Measurements from ENCODE around the gene FAM167B.

The FAM167B gene

GRCh38 chr1:32219022-32219421, 28.0 kb upstream of the FAM167B start:
- H3K27ac ChIP-seq: no peak overlapping the region
- no peak for TF ChIP-seq CTCF (conservative IDR thresholded peaks at IDR 0.05)
- no peak for TF ChIP-seq ZFX (IDR thresholded peaks at IDR 0.05)

GRCh38 chr1:32220746-32221580, 26.1 kb upstream of the FAM167B start:
- no peak for TF ChIP-seq CTCF (conservative IDR thresholded peaks at IDR 0.05)
- no peak for TF ChIP-seq ZFX (IDR thresholded peaks at IDR 0.05)
- peak overlapping the region; percentile 88; the same call in 1 of the 2 replicates for H3K27ac ChIP-seq

GRCh38 chr1:32221581-32221979, 25.4 kb upstream of the FAM167B start:
- TF ChIP-seq CTCF (conservative IDR thresholded peaks at IDR 0.05) (no peak), ZFX (IDR thresholded peaks at IDR 0.05) (no peak)
- peak overlapping the region; percentile 88 for H3K27ac ChIP-seq

GRCh38 chr1:32221980-32222755, 24.9 kb upstream of the FAM167B start, which contains the start of the genes EIF3I and TMEM234:
Gene EIF3I, plus strand, starts transcription at chr1:32222407. Its CDS starts 35 bp downstream, at chr1:32222442.
Gene TMEM234, minus strand, starts transcription at chr1:32222353. Its CDS starts 31 bp downstream, at chr1:32222322.
- TF ChIP-seq CTCF (conservative IDR thresholded peaks at IDR 0.05) (no peak), ZFX (IDR thresholded peaks at IDR 0.05) (peak; percentile 80; the same call in 1 of the 2 replicates)
- H3K27ac ChIP-seq: peak within 1 kb of the TSS; percentile 88

GRCh38 chr1:32223683-32224082, 23.3 kb upstream of the FAM167B start:
- H3K27ac ChIP-seq: peak overlapping the region; percentile 88
- TF ChIP-seq CTCF (conservative IDR thresholded peaks at IDR 0.05) (no peak), ZFX (IDR thresholded peaks at IDR 0.05) (no peak)

GRCh38 chr1:32224285-32224684, 22.7 kb upstream of the FAM167B start:
- TF ChIP-seq CTCF (conservative IDR thresholded peaks at IDR 0.05) (no peak), ZFX (IDR thresholded peaks at IDR 0.05) (no peak)
- H3K27ac ChIP-seq: peak overlapping the region; percentile 88

- no peak overlapping the region for H3K27ac ChIP-seq
- TF ChIP-seq ZFX (IDR thresholded peaks at IDR 0.05): no peak
- no peak for TF ChIP-seq CTCF (conservative IDR thresholded peaks at IDR 0.05)
Observed at GRCh38 chr1:32228771-32229170, 18.3 kb upstream of the FAM167B start.
